GM19395 (cell line): ENCODE data around the gene NEFH.
"Not testable (repeated sequence)": the region's sequence is repeated elsewhere in the genome, so short reads cannot be mapped to it uniquely, and the experiment has no call there.

Experiments used
- ATAC-seq: cut with Tn5 transposase; IDR thresholded peaks from one replicate; pipeline ENCODE4 v1.9.1; 2021; ENCODE audit warnings: mild to moderate bottlenecking, moderate library complexity; ENCODE audit not compliant: unreplicated experiment

Gene NEFH

GRCh38 chr22:29463629-29464028 is 16.4 kb upstream of the NEFH start:
- no peak for ATAC-seq

GRCh38 chr22:29464581-29464980 is 15.4 kb upstream of the NEFH start:
- ATAC-seq: no peak

- ATAC-seq: no peak
Observed at GRCh38 chr22:29469755-29470154, 10.3 kb upstream of the NEFH start.

GRCh38 chr22:29470159-29470855 is 9.7 kb upstream of the NEFH start:
- no peak for ATAC-seq

GRCh38 chr22:29473001-29473400 is 7.0 kb upstream of the NEFH start:
- ATAC-seq: no peak

- ATAC-seq: no peak
Observed at GRCh38 chr22:29475550-29475949, 4.5 kb upstream of the NEFH start.

- no peak for ATAC-seq
Observed at GRCh38 chr22:29476116-29476515, 3.9 kb upstream of the NEFH start.

- no peak for ATAC-seq
Observed at GRCh38 chr22:29477723-29478318, 2.2 kb upstream of the NEFH start.

- no peak for ATAC-seq
Observed at GRCh38 chr22:29478326-29479276, 1.4 kb upstream of the NEFH start.

- ATAC-seq: no peak
Observed at GRCh38 chr22:29480262-29480511, 169 bp downstream of the NEFH start.

GRCh38 chr22:29480512-29481264 is 670 bp downstream of the NEFH start:
- ATAC-seq: no peak

GRCh38 chr22:29481265-29482000 is 1.4 kb downstream of the NEFH start:
- no peak for ATAC-seq

- no peak for ATAC-seq
Observed at GRCh38 chr22:29482253-29482652, 2.2 kb downstream of the NEFH start.

GRCh38 chr22:29482726-29483125 is 2.7 kb downstream of the NEFH start:
- ATAC-seq: no peak

- ATAC-seq: no peak
Observed at GRCh38 chr22:29483254-29483653, 3.2 kb downstream of the NEFH start.

GRCh38 chr22:29484642-29485041 is 4.6 kb downstream of the NEFH start:
- ATAC-seq: no peak

- no peak for ATAC-seq
Observed at GRCh38 chr22:29485448-29485847, 5.4 kb downstream of the NEFH start.

GRCh38 chr22:29487426-29487986 is 7.5 kb downstream of the NEFH start:
- ATAC-seq: no peak

- ATAC-seq: not testable (repeated sequence)
Observed at GRCh38 chr22:29489127-29489780, 9.2 kb downstream of the NEFH start.

- ATAC-seq: no peak
Observed at GRCh38 chr22:29491012-29491411, 11.0 kb downstream of the NEFH start.
